Measurements from ENCODE around the gene TCAP.
A peak's percentile ranks its signal among the peaks of the same experiment; 100 is the strongest.

Gene TCAP

GRCh38 chr17:39618956-39619785, 46.0 kb upstream of the TCAP start:
- no peaks in the 10 kb centered on the region for H3K36me3 ChIP-seq
- H3K4me3 ChIP-seq (ENCODE audit: low read depth, low read length): peak overlapping the region; percentile 85
- no peak overlapping the region; the same call in 1 of the 2 replicates for H3K27ac ChIP-seq
- peaks cover 51% of the 10 kb centered on the region for H3K27me3 ChIP-seq (ENCODE audit: insufficient read depth, low read depth, severe bottlenecking)
- no peak for DNase-seq
- no peak for TF ChIP-seq CTCF (IDR thresholded peaks at IDR 0.05; ENCODE audit: low read depth, low read length)
- no peaks in the 10 kb centered on the region for H3K9me3 ChIP-seq (ENCODE audit: severe bottlenecking)

- DNase-seq: no peak
- no peaks in the 10 kb centered on the region for H3K9me3 ChIP-seq (ENCODE audit: severe bottlenecking)
- no peaks in the 10 kb centered on the region for H3K36me3 ChIP-seq
- H3K4me3 ChIP-seq (ENCODE audit: low read depth, low read length): no peak overlapping the region
- no peak for TF ChIP-seq CTCF (IDR thresholded peaks at IDR 0.05; ENCODE audit: low read depth, low read length)
- no peak overlapping the region for H3K27ac ChIP-seq
- H3K27me3 ChIP-seq (ENCODE audit: insufficient read depth, low read depth, severe bottlenecking): peaks cover 45% of the 10 kb centered on the region
These were observed 45.4 kb upstream of the TCAP start for GRCh38 chr17:39619786-39620101.

- Histone ChIP-seq H3K36me3 (no peaks in the 10 kb centered on the region), H3K9me3 (ENCODE audit: severe bottlenecking) (no peaks in the 10 kb centered on the region), H3K27me3 (ENCODE audit: insufficient read depth, low read depth, severe bottlenecking) (peaks cover 25% of the 10 kb centered on the region), H3K4me3 (ENCODE audit: low read depth, low read length) (no peak overlapping the region), H3K27ac (no peak overlapping the region)
- TF ChIP-seq CTCF (IDR thresholded peaks at IDR 0.05; ENCODE audit: low read depth, low read length): peak; percentile 100
- DNase-seq: peak; percentile 91
These were observed 43.4 kb upstream of the TCAP start for GRCh38 chr17:39621523-39622379.

- no peak for DNase-seq
- Histone ChIP-seq H3K36me3 (no peaks in the 10 kb centered on the region), H3K27me3 (ENCODE audit: insufficient read depth, low read depth, severe bottlenecking) (peaks cover 18% of the 10 kb centered on the region), H3K27ac (no peak overlapping the region), H3K9me3 (ENCODE audit: severe bottlenecking) (no peaks in the 10 kb centered on the region), H3K4me3 (ENCODE audit: low read depth, low read length) (no peak overlapping the region)
- no peak for TF ChIP-seq CTCF (IDR thresholded peaks at IDR 0.05; ENCODE audit: low read depth, low read length)
These were observed 42.7 kb upstream of the TCAP start for GRCh38 chr17:39622380-39623006.

- peak; percentile 94 for TF ChIP-seq CTCF (IDR thresholded peaks at IDR 0.05; ENCODE audit: low read depth, low read length)
- no peaks in the 10 kb centered on the region for H3K36me3 ChIP-seq
- H3K9me3 ChIP-seq (ENCODE audit: severe bottlenecking): no peaks in the 10 kb centered on the region
- H3K4me3 ChIP-seq (ENCODE audit: low read depth, low read length): no peak overlapping the region
- H3K27ac ChIP-seq: no peak overlapping the region
- peaks cover 17% of the 10 kb centered on the region for H3K27me3 ChIP-seq (ENCODE audit: insufficient read depth, low read depth, severe bottlenecking)
- peak; percentile 91 for DNase-seq
These were observed 41.7 kb upstream of the TCAP start for GRCh38 chr17:39623356-39623950.
